MM.1S (cell line): ENCODE measurements around the gene FIBCD1.

Experiments used
- EZH2 ChIP-seq: fragments of 300-600 bp; sonication (generic); optimal IDR thresholded peaks from 2 replicates; pipeline ENCODE3; 2017; ENCODE audit warnings: low read depth, mild to moderate bottlenecking, antibody characterized with exemption, low read length, mixed read lengths
- EZH2phosphoT487 ChIP-seq: fragments of 300-600 bp; sonication (generic); IDR thresholded peaks from 2 replicates; pipeline ENCODE4 v1.6.1; 2018; ENCODE audit warnings: antibody characterized with exemption, low read length
- TF ChIP-seq, protein P1 (sequence below): fragments of 300-600 bp; sonication (generic); IDR thresholded peaks from 2 replicates; pipeline ENCODE4 v1.5.1; 2016; ENCODE audit warnings: antibody characterized with exemption, low read length, mixed read lengths

DNA sequence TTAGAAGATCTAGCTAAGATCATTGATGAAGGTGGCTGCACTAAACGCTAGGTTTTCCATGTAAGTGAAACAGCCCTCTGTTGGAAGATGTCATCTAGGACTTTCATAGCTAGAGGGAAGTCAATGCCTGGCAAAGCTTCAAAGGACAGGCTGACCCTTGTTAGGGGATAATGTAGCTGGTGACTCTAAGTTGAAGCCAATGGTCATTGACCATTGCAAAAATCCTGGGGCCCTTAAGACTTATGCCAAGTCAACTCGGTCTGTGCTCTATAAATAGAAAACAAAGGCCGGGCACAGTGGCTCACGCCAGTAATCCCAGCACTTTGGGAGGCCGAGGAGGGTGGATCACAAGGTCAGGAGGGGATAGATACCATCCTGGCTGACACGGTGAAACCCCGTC is 26.6 kb upstream of the FIBCD1 start:
- TF ChIP-seq, protein P1, sequence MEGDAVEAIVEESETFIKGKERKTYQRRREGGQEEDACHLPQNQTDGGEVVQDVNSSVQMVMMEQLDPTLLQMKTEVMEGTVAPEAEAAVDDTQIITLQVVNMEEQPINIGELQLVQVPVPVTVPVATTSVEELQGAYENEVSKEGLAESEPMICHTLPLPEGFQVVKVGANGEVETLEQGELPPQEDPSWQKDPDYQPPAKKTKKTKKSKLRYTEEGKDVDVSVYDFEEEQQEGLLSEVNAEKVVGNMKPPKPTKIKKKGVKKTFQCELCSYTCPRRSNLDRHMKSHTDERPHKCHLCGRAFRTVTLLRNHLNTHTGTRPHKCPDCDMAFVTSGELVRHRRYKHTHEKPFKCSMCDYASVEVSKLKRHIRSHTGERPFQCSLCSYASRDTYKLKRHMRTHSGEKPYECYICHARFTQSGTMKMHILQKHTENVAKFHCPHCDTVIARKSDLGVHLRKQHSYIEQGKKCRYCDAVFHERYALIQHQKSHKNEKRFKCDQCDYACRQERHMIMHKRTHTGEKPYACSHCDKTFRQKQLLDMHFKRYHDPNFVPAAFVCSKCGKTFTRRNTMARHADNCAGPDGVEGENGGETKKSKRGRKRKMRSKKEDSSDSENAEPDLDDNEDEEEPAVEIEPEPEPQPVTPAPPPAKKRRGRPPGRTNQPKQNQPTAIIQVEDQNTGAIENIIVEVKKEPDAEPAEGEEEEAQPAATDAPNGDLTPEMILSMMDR: no peak
- TF ChIP-seq EZH2: no peak
- no peak for TF ChIP-seq EZH2phosphoT487
